GM21723 (cell line): ENCODE measurements around the gene BFSP1.

Source experiments
- ATAC-seq: cut with Tn5 transposase; IDR thresholded peaks from one replicate; pipeline ENCODE4 v1.9.1; 2021; ENCODE audit warnings: mild to moderate bottlenecking, moderate library complexity; ENCODE audit not compliant: unreplicated experiment

The BFSP1 gene

DNA sequence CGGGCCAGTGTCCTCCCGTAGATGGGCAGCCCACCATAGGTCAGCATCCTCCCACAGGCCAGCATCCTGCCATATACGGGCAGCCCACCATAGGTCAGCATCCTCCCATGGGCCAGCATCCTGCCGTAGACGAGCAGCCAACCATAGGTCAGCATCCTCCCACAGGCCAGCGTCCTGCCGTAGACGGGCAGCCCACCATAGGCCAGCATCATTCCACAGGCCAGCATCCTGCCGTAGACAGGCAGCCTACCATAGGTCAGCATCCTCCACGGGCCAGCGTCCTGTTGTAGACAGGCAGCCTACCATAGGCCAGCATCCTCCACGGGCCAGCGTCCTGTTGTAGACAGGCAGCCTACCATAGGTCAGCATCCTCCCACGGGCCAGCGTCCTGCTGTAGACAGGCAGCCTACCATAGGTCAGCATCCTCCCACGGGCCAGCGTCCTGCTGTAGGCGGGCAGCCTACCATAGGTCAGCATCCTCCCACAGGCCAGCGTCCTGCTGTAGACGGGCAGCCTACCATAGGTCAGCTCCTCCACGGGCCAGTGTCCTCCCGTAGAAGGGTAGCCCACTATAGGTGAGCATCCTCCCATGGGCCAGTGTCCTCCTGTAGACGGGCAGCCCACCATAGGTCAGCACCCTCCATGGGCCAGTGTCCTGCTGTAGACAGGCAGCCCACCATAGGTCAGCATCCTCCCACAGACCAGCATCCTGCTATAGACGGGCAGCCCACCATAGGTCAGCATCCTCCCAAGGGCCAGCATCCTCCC is 62.9 kb downstream of the BFSP1 start:
- no peak for ATAC-seq

DNA sequence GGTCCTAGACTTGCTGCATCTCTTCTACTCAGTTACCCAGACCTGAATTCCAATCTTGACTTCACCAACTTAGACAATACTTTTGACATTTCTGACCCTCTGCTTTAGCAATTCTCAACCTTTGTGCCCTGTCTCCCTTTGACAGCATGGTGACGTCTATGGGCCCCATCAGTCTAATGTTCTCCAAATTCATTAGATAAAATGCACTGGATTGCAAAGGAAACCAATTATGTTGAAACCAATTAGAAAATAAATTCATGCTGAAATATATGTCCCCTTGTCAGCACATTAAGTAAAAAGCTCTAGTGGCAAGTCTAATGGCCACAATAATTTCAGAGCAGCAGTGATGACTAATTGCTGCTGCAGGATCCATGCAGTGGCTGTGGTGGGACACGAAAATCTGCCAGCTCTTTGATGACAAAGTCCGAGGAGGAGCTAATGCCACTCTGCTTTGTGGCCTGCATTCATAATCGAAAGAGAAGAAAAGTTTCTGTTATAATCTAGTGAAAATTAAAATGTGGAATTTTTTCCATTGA is 64.0 kb downstream of the BFSP1 start:
- no peak for ATAC-seq

DNA sequence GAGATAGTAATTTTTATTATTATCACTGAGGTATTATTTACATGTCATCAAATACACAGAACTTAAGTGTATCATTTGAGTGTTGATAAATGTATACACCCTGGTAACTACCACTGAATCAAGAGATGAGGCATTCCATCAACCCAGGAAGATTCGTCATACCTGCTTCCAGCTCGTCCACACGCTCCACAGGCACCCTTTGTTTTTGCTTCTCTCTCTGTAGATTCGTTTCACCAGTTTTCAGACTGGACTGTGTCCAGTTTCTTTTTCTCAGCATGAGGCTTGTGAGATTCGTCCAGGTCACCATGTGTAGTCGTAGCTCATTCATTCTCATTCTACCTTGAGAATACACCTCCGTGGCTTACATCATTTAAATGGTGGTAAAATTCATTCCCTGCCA is 64.5 kb downstream of the BFSP1 start:
- no peak for ATAC-seq

DNA sequence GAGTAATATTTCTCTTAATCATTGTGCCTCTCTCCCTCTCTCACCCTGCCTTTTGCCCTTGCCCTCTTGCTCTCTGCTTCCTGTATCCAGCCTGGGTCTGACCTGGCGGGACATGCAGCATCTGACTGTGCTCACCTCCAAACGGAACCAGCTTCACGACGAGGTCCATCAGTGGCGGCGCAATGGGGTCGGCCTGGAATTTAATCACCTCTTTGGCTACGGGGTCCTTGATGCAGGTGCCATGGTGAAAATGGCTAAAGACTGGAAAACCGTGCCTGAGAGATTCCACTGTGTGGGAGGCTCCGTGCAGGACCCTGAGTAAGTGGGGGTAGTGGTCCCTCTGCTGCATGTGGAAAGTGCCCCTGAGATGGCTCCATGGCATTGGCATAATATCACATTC is 65.9 kb downstream of the BFSP1 start:
- ATAC-seq = no peak

DNA sequence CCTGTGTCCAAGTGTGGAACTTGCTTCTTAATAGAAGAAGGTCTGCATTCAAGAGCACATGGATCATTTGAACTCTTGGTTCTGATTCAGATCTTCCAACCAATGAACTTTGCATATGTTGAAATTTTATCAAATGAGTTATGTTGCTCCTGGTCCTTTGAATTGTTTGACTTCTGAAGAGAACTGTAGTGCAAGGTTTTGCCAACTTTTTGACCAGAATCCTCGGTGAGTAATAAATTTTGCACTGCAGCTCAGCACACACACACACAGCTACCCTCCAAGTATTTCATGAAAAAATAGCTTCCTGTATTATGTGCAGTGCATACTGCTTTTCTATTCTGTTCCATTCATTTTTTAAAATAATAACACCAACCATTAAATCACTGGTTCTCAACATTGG is 67.5 kb downstream of the BFSP1 start:
- ATAC-seq = no peak

DNA sequence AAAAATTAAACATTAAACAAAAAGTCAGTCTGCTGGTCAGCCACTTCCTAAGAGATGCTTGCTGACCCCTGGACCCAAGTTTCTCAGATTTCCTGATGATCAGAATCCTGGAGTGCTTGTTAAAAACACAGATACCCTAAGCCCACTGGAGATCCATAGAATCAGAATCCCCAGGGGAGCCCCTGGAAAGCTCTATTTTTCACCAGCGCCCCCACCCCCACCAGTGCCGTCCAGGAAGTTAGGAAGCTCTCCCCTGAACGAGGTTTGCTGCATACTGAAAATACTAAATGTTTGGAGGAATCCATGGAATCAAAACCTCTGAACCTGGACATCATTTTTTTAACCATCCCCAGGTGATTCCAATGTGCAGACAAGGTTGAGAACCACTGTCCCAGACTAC is 69.2 kb downstream of the BFSP1 start:
- ATAC-seq = no peak

DNA sequence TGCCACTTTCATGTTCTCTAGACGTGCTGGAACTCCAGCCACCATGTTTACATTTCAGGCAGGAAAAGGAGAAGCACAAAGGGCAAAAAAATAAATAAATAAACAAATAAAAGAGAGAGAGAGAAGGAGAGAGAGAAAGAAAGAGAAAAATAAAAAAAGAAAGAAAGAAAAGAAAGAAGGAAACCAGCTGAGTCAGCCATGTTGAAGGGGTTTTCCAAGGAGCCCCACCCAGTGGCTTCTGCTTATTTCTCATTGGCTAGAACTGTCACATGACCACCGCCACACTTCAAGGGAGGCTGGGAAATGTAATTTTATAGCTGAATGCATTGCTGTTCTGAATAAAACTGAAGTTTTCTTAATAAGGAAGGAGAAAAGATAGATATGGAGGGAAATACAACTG is 71.1 kb downstream of the BFSP1 start:
- no peak for ATAC-seq

DNA sequence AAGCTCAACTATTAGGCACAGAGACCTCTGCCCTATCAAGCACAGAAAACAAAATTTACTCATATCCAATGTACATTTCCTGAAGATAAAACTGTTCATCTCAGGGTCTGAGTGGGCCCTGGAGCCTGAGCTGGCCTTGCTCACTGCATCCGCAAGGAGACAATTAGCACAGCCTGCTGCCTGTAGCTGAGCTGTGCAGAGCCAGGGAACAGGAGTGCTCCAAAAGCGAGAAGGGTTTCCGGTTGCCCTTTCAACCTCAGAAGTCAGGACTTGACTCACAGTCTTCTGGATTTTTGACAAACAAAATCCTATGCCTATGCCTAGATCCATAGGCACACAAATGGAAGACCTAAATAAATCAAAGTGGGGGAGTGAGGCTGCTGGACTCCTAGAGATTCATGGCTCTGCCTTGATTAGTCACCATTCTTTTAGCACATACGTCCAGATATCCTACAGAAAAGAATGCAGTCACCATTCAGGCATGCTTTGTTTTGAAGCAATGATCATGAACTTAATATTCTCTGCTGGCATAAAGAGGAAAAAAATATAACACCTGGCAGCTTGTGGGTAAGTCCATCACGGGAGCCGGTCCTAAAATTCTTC is 73.5 kb downstream of the BFSP1 start:
- no peak for ATAC-seq

DNA sequence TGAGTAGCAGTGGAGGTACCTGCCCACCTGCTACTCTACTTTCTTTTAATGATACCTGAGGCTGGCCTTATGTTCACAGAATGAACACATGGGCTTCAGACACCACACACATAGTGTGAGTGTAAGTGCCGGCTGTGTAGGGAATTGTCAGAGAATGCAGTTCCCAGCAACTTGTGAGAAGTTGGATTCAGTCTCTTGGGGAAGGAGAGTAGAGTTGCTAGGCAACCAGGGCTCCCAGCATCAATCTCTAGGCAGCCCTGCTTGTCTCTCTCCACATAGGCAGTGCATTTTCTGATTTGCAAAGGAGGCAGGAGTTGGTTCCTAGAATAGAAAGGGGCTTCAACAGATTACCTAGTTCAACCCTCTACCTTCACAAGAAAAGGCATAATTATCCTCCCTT is 74.1 kb downstream of the BFSP1 start:
- ATAC-seq = no peak

DNA sequence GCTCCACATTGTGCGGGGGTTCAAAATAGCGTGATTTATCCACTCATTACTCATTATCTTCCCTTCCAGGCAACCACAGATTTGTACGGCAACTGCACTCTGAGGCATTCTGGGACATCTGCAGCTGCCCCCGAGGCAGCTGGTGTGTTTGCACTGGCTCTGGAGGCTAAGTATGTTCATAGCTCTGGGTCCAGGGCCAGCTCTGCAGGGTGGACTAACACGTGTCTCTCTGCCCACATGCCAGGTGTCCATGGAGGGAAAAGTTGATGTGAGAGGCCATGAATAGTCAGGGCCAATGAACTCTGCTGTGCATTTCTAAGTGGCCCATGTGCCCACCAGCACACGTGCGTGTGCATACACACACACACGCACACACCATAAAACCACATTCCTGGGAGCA is 74.9 kb downstream of the BFSP1 start:
- ATAC-seq = no peak

DNA sequence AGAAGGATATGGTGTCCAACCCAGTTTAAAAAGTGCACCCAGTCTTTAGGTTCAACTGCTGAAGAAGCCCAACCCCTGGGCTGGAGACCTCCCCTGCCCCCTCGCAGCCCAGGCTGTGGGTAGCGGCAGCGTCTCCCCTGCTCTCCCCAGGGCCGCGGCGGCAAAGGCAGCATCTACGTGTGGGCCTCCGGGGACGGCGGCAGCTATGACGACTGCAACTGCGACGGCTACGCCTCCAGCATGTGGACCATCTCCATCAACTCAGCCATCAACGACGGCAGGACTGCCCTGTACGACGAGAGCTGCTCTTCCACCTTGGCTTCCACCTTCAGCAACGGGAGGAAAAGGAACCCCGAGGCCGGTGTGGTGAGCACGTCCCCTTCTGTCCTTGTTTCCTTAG is 77.6 kb downstream of the BFSP1 start:
- no peak for ATAC-seq

DNA sequence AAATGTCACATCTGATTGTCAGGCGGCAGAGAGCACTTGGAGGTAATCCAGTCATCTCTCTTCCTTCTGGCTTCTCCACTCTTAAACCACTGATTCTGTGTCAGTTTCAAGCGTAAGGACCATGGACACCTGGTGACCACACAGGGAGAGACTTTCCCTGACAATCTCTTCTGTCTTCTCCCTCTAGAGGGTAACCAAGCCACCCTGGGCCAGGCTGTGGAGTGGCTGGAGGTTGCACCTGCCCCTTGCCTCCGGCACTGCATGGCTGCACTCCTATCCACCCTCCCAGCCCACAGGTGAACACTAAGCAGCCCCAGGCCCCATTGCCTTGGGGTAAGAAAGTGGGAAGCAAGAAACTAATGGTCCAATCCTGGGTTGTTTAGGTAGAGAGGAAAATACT is 78.7 kb downstream of the BFSP1 start:
- no peak for ATAC-seq

DNA sequence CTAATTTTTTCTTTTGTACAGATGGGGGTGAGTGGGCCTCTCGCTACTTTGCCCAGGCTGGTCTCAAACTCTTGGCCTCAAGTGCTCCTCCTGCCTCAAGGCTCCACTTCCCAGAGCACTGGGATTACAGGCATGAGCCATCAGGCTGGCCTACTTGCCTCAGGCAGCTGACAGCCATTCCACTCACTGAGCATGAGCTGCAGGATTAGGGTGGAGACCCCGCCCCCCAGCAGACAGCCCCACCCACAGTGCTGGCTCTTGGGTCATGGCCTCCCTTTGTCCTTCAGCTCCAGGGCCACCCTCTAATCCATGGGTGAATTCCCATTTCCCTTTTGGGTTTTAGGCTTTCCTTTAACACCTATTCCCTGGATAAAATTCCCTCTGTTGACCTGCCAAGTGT is 82.1 kb downstream of the BFSP1 start:
- ATAC-seq = no peak

DNA sequence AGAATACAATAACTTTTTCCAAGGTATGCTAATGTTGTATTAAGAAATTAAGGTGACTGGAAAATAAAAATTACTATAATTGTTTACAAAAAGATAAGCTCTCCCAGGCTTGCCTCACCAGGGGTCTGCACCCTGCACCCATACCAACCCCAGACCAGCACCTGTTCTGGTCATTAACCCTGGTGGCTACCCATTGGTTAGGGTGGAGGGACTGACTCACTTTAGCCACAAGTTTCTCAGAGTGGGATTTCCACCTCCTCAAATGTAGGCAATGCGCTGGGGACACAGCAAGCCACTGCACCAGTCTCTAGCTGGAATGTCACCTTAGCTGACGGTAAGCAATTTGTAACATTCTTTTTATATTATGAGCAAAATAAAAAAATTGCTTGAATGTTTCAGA is 83.1 kb downstream of the BFSP1 start:
- ATAC-seq = no peak

DNA sequence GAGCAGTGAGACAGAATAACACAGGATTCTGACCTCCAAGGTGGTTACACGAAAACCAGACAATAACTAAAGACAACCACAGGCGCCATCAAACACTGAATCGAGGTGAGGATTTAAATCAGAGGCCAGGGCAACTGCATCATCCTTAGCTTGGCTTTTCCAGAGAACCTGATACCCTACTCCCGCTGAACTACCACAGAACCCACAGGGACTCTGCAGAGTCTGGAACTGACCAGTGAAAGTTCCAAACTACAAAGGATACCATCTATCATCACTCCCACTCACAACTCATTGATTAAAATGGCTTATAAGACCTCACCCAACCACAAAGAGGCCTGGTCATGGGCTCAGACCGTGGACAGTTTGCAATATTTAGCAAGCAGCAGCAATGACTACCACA is 85.0 kb downstream of the BFSP1 start:
- ATAC-seq = no peak

DNA sequence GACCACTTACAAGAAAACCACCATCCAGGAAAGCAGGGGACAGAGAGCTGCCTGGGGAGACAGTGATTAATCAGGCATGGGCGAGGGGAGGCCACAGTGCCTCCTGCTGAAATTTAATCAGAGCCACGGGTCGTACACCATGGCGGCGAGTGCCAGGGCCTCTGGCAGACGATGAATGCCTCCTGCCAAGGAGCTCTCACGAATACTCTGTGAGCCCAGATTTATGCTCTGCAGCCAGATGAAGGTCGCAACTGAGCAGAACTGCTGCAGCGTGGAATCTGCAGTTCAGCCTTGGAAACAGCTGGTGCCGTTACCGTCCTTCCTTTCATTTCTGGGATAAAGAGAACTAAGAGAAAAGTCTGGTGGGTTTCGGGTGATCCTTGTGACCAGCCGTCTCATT is 85.6 kb downstream of the BFSP1 start:
- no peak for ATAC-seq

DNA sequence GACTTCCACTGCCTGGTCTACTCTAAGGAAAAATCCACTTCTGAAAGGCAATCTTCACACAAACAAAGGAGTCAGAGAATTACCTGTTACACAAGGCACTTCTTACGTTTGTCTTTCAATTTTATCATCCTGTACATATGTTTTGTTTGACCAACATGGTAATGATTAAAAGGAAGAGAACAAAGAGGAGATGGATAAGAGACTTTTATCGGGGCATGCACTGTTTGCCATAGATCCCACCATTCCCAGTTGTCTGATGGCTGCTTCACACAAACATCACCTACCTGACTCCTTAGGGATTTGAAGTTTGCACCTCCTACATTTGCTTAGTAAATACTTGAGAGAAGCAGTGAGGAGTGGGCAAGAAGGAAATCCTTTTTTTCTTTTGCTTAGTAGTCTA is 87.1 kb downstream of the BFSP1 start:
- no peak for ATAC-seq
